DMS79 treated with DMSO at 0.1 percent for 48 hours (cell line): ENCODE measurements around the gene SSR4.

Source experiments
- DNase-seq: peaks from one replicate; lab custom pipeline; 2025; lab: John Stamatoyannopoulos, UW

Gene SSR4

GRCh38 chrX:153830640-153831428 lies 36.4 kb downstream of the SSR4 start:
- DNase-seq, result no peak

GRCh38 chrX:153831429-153832150 lies 37.1 kb downstream of the SSR4 start:
- DNase-seq, result no peak

GRCh38 chrX:153832728-153833127 lies 38.3 kb downstream of the SSR4 start:
- no peak for DNase-seq

GRCh38 chrX:153836921-153837320 lies 42.5 kb downstream of the SSR4 start:
- no peak for DNase-seq

GRCh38 chrX:153844509-153845082 lies 50.1 kb downstream of the SSR4 start:
- DNase-seq, result no peak

GRCh38 chrX:153845195-153845594 lies 50.7 kb downstream of the SSR4 start:
- no peak for DNase-seq

GRCh38 chrX:153845842-153846241 lies 51.4 kb downstream of the SSR4 start:
- DNase-seq, result no peak
